Stimulated activated CD8-positive, alpha-beta memory T cell treated with anti-CD3 and anti-CD28 coated beads, Interleukin-4, amount 100 ng/mL, for 48 hours (primary cell): ENCODE data around the gene SHISA8.
"Not testable (repeated sequence)": the region's sequence is repeated elsewhere in the genome, so short reads cannot be mapped to it uniquely, and the experiment has no call there.

Experiments
- DNase-seq: peaks from one replicate; pipeline ENCODE4 v3.0.0-alpha.2; 2020

The SHISA8 gene

GRCh38 chr22:41898645-41899044 is 16.2 kb downstream of the SHISA8 start:
- no peak for DNase-seq

DNA sequence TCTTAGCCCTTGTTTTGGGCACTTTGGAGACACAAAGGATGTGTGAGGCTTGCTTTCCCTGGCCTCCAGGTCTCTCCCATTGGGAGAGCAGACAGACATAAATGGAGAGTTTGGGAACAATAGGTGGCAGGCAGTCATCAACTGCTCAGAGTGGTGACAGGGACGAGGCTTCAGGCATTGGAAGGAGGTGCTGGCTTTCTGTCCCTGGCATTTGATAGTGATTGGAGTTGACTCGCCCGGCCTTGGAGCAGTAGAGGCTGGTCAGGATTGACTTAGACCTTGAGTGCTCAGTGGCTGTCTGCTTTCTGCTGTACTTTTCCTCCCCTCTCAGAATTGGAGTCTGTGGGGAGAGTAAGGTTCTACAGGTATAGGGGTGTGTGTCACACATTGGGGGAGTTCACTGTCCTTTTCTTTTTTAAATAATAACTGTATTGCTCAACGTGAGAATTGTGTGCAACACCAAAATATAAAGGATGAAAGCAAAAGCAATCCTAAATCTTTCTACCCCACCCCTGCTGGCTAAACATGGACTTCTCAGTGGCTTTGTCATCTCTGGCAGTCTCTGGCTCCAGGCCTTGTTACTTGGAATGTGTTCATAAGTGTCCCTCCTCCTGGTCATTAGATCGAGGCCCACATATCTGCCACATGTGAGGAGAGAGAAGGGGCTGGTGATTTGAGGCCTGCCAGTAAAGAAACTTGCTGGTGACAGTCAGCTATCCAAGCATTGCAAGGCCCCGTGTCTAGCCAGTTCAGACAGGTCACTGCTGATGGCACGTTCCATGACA is 21.1 kb downstream of the SHISA8 start:
- no peak for DNase-seq

- DNase-seq, result no peak
Observed at GRCh38 chr22:41892721-41893120, 22.2 kb downstream of the SHISA8 start.

GRCh38 chr22:41891407-41891806 is 23.5 kb downstream of the SHISA8 start:
- DNase-seq, result no peak

- no peak for DNase-seq
Observed at GRCh38 chr22:41888627-41889200, 26.2 kb downstream of the SHISA8 start.

DNA sequence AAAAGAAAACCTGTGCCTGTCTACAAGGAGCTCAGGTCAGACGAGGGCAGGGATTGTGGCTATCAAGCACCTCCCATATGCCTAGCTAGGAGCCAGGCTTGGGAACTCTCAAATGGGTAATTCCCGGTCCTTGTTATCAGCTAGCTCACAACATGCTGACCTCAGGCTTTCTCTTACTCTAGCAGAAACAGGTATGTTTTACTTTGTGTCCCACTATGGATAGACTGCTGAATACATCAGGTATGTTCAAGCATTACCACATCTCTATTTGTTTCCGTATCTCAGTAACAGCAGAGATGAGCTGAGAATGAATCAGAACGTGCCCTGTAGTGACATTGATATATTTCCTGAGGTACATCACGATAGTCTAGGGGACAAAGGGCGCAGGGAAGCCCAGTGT is 29.4 kb downstream of the SHISA8 start:
- DNase-seq, result no peak

DNA sequence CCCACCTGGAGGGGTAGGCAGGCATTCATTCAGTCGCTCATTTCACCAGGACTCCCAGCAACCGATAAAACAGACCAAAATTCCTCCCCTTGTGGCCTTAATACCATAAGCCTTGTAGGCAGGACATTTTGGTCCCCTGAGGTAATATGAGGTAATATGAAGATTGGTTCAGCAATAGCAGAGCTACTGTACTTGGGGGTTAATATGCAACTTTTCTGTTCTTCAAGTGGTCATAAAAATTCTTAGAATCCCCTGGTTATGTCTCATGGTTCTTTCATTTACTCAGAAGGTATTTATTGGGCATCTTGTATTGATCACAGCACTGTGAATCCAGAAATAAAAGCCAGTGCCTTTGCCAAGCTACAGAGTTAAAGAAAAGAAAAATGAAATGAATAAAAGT is 29.8 kb downstream of the SHISA8 start:
- DNase-seq, result no peak

DNA sequence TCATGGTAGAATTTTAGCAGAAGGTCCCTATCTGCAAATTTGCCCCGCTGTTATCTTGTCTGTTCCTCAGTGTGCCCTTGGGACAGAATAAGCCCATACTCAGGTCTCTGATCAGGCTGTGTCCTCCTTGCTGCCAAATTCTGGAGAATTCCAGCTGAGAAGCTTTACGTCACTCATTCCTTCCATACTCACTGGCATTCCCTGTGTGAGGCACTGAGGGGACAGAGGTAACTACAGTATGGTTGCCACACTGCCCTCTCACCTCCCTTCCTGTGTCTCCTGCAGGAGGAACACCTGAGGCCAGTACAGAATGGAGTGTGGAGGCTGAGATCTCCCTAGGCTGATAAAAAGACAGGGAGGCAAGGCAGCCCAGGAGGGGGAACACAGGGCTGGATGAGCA is 31.5 kb downstream of the SHISA8 start:
- no peak for DNase-seq

DNA sequence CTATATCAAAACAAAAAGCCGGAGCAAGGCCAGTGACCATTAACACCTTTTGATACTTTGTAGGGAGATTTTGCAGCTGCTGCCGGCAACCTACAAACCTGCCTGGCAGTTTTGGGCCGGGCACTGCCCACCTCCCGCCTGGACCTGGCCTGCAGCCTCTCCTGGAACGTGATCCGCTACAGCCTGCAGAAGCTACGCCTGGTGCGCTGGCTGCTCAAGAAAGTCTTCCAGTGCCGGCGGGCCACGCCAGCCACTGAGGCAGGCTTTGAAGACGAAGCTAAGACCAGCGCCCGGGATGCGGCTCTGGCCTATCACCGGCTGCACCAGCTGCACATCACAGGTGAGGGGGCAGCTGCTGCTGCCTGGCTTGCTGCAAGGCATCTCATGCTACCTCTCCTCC is 34.2 kb downstream of the SHISA8 start:
- DNase-seq, result no peak

DNA sequence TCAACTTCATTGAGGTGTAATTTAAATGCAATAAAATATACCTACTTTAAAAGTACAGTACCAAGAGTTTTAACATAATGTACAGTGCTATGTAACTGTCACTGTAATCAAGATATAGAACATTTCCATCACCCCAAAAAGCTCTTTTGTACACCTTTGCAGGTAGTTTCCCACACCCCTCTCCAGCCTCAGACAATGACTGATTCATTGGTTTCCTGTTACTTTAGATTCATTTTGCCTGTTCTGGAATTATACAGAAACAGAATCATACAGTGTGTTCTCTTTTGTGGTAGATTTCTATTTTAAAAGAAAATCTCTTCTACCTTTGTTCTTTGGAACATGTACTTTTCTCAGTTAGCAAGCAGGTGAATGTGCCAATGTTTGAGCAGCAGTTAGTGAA is 38.2 kb downstream of the SHISA8 start:
- no peak for DNase-seq

DNA sequence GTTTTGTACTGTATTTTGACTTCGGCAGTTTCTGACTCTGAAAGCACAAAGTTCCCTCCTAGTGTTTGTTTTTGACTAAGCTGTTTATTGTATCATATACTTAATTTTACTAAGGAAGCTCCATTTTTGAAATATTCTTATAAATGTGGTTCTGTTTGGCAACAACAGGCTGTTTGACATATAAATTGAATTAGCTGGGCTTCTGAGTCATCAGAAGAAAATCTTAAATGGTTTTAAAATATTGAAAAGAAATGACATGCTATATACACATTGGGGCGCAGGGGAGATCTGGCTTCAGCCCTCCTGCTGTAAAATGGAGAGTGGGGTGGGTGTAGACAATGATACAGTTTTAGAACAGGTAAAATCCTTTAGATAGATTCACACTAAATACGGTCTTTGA is 38.6 kb downstream of the SHISA8 start:
- DNase-seq, result no peak

GRCh38 chr22:41875531-41876270 is 39.2 kb downstream of the SHISA8 start:
- DNase-seq, result no peak

DNA sequence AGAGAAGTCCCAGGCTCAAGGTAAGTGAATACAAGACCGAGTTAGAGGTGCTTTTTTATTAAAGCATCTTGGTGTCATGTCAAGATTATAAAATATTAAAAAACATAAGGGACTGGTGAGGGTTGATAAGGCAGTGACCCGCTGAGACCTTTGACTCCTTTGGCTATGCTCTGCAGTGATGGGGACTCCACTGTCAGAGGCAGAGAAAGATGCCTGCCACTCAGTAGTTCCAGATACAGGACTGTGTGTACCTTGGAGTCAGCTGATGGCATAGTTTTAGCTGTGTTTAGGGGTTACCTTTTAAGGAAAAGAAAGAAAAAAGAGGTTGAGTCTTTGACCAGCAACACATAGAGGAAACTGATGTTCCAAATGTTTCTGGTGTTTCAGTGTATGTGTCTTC is 40.8 kb downstream of the SHISA8 start:
- DNase-seq, result no peak

DNA sequence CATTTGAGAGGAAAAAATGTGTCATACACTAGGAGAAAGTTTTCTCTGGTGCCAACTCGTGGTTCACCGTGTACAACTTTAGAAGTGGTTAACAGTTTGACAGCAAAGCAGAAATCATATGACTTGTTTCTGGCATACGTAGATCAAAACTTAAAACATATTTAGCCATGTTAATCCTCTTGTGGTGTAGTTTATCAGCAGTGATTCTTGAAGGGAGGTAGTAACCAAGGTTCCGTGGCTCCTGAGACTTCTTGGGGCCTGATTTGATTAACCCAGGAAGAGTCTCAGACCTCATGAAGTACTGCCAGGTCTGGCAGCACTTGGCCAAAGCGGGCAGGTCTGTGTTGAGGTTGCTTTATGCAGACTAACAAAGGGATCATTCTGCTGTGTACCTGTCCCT is 41.5 kb downstream of the SHISA8 start:
- DNase-seq, result peak; percentile 42

- DNase-seq, result no peak
Observed at GRCh38 chr22:41870786-41871185, 44.1 kb downstream of the SHISA8 start.

- DNase-seq, result not testable (repeated sequence)
Observed at GRCh38 chr22:41870081-41870480, 44.8 kb downstream of the SHISA8 start.

GRCh38 chr22:41868556-41868955 is 46.3 kb downstream of the SHISA8 start:
- DNase-seq, result no peak

DNA sequence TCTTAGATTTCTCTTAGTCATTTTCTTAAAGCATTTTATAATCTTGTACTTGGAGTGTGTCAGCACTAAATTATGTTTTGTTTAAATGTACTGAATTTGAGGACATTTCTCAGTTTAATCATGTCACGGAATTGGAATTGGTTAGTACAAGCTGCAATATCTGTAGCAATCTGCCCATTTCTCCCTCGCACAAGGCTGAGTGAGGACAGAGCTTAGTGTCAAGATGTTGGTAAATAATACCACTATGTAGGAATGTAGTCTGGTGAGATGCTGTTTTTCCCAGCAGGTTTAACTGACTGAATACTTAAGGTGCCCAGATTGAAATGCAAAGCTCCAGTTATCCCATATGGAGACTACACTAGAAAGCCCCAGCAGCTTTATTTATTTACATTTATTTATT is 51.4 kb downstream of the SHISA8 start:
- DNase-seq, result no peak

- peak; percentile 77 for DNase-seq
Observed at GRCh38 chr22:41862530-41863266, 52.2 kb downstream of the SHISA8 start.

- DNase-seq, result peak; percentile 64
Observed at GRCh38 chr22:41862160-41862529, 52.7 kb downstream of the SHISA8 start.
